ENCODE measurements around the gene ATPAF1.

DNA sequence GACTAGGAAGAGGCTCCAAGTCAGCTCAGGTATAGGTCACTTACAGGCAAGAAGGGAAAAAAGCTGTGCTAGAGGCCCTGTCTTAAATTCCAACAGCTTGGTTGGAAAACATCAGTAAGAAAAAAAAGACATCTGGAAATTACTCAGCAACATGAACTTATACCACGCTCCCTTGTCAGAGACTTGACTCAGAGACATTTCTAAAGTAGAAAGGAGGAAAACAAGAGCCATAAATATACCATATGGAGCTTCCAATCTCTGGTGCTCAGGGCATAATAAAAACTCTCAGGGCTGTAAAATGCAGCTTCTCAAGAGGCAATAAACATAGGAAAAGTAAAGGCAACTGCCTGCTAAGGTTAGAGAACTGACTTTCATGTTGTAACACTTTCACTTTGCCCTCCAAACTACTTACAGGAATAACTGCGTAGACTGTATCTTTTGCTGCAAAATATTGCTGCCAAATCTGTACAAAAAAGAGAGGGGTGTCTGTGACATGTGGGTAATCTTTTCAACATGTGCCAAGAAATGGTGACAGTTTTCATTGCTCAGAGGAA, 14.7 kb downstream of the ATPAF1 start:
- no peak for TF ChIP-seq POLR2A (IDR thresholded peaks at IDR 0.05)
- no peak for TF ChIP-seq CTCF (IDR thresholded peaks at IDR 0.05)
- no peak for TF ChIP-seq EP300 (IDR thresholded peaks at IDR 0.05; ENCODE audit: low read depth)

Measured in transverse colon (tissue), 3 donors.